ENCODE data around the gene ARHGAP26. TPM values are rescaled to one million over a fixed set of nuclear protein-coding genes. Genes with fewer than 3 reads are reported as not detected.

The ARHGAP26 gene
- total and polyA plus RNA-seq, 7 experiments from 2014 or later = 10.5 to 123 (median 22.7) TPM

- no peak for ATAC-seq
These were observed 63.6 kb downstream of the ARHGAP26 start for GRCh38 chr5:142833517-142834449.

GRCh38 chr5:142834504-142834903 is 64.3 kb downstream of the ARHGAP26 start:
- Histone ChIP-seq H3K27me3 (ENCODE audit: control insufficient read depth in 2 of 2, insufficient read depth in 2 of 2, low read length in 2 of 2) (no peaks in the 10 kb centered on the region), H3K9me3 (ENCODE audit: control insufficient read depth in 2 of 3, low read length in 3 of 3) (no peaks in the 10 kb centered on the region), H3K36me3 (ENCODE audit: control insufficient read depth in 2 of 3, insufficient read depth in 3 of 3, low read length in 3 of 3) (no peaks in the 10 kb centered on the region), H3K27ac (ENCODE audit: low read depth, low read length) (no peak overlapping the region), H3K4me1 (ENCODE audit: control insufficient read depth in 2 of 2, insufficient read depth in 2 of 2, low read length in 2 of 2) (peaks cover 0 to 8% of the 10 kb centered on the region in 2 donors), H3K4me3 (ENCODE audit: low read length) (no peak overlapping the region)
- Mint-ChIP-seq H3K9me3 (no peaks in the 10 kb centered on the region), H3K36me3 (peaks cover 0 to 7% (median 0%) of the 10 kb centered on the region in 5 donors), H3K4me1 (peaks cover 0 to 55% (median 35%) of the 10 kb centered on the region in 7 donors), H3K27ac (no peak overlapping the region), H3K27me3 (no peaks in the 10 kb centered on the region), H3K4me3 (no peak overlapping the region)
- POLR2A ChIA-PET = no interaction called here
- CTCF ChIA-PET = no interaction called here
- DNase-seq (no peak), ATAC-seq (no peak)
- intact Hi-C loops (cut with micrococcal nuclease) = no loop called here

More at GRCh38 chr5:142833517-142834449, 63.6 kb downstream of the ARHGAP26 start:
- H3K4me1 Mint-ChIP-seq = peaks cover 6 to 62% (median 42%) of the 10 kb centered on the region in 7 donors
- no peak overlapping the region for H3K27ac Mint-ChIP-seq
- DNase-seq = no peak
- Histone ChIP-seq H3K4me1 (ENCODE audit: control insufficient read depth in 2 of 2, insufficient read depth in 2 of 2, low read length in 2 of 2) (peaks cover 0 to 8% of the 10 kb centered on the region in 2 donors), H3K4me3 (ENCODE audit: low read length) (no peak overlapping the region), H3K36me3 (ENCODE audit: control insufficient read depth in 2 of 3, insufficient read depth in 3 of 3, low read length in 3 of 3) (no peaks in the 10 kb centered on the region), H3K9me3 (ENCODE audit: control insufficient read depth in 2 of 3, low read length in 3 of 3) (no peaks in the 10 kb centered on the region), H3K27me3 (ENCODE audit: control insufficient read depth in 2 of 2, insufficient read depth in 2 of 2, low read length in 2 of 2) (no peaks in the 10 kb centered on the region), H3K27ac (ENCODE audit: low read depth, low read length) (no peak overlapping the region)
- no peak overlapping the region for H3K4me3 Mint-ChIP-seq
- H3K27me3 Mint-ChIP-seq = no peaks in the 10 kb centered on the region
- ChIA-PET POLR2A (no interaction called here), CTCF (no interaction called here)
- intact Hi-C loops (cut with micrococcal nuclease) = no loop called here
- no peaks in the 10 kb centered on the region for H3K9me3 Mint-ChIP-seq
- H3K36me3 Mint-ChIP-seq = peaks cover 0 to 7% (median 0%) of the 10 kb centered on the region in 5 donors

GRCh38 chr5:142835540-142835939 is 65.4 kb downstream of the ARHGAP26 start:
- no peak overlapping the region for H3K4me3 Mint-ChIP-seq
- no peak overlapping the region for H3K27ac Mint-ChIP-seq
- H3K27ac ChIP-seq (ENCODE audit: low read depth, low read length) = no peak overlapping the region
- no peaks in the 10 kb centered on the region for H3K9me3 ChIP-seq (ENCODE audit: control insufficient read depth in 2 of 3, low read length in 3 of 3)
- ChIA-PET CTCF (interaction anchor here (1.1 kb wide), 1 partner anchor 13 kb away, joined by 3 read pairs; no protein-coding TSS in a partner anchor), POLR2A (no interaction called here)
- peaks cover 0 to 48% (median 32%) of the 10 kb centered on the region in 7 donors for H3K4me1 Mint-ChIP-seq
- H3K27me3 ChIP-seq (ENCODE audit: control insufficient read depth in 2 of 2, insufficient read depth in 2 of 2, low read length in 2 of 2) = no peaks in the 10 kb centered on the region
- H3K36me3 ChIP-seq (ENCODE audit: control insufficient read depth in 2 of 3, insufficient read depth in 3 of 3, low read length in 3 of 3) = no peaks in the 10 kb centered on the region
- intact Hi-C loops (cut with micrococcal nuclease) = no loop called here
- H3K4me1 ChIP-seq (ENCODE audit: control insufficient read depth in 2 of 2, insufficient read depth in 2 of 2, low read length in 2 of 2) = peaks cover 0 to 8% of the 10 kb centered on the region in 2 donors
- no peaks in the 10 kb centered on the region for H3K27me3 Mint-ChIP-seq
- H3K4me3 ChIP-seq (ENCODE audit: low read length) = no peak overlapping the region
- ATAC-seq (no peak), DNase-seq (no peak)
- no peaks in the 10 kb centered on the region for H3K9me3 Mint-ChIP-seq
- H3K36me3 Mint-ChIP-seq = peaks cover 0 to 7% (median 0%) of the 10 kb centered on the region in 5 donors

- Histone ChIP-seq H3K27ac (ENCODE audit: low read depth, low read length) (no peak overlapping the region), H3K27me3 (ENCODE audit: control insufficient read depth in 2 of 2, insufficient read depth in 2 of 2, low read length in 2 of 2) (no peaks in the 10 kb centered on the region), H3K4me1 (ENCODE audit: control insufficient read depth in 2 of 2, insufficient read depth in 2 of 2, low read length in 2 of 2) (peaks cover 0 to 8% of the 10 kb centered on the region in 2 donors), H3K36me3 (ENCODE audit: control insufficient read depth in 2 of 3, insufficient read depth in 3 of 3, low read length in 3 of 3) (no peaks in the 10 kb centered on the region), H3K9me3 (ENCODE audit: control insufficient read depth in 2 of 3, low read length in 3 of 3) (no peaks in the 10 kb centered on the region), H3K4me3 (ENCODE audit: low read length) (no peak overlapping the region)
- H3K27ac Mint-ChIP-seq = no peak overlapping the region
- ChIA-PET POLR2A (no interaction called here), CTCF (interaction anchor here (1.1 kb wide), 1 partner anchor 14 kb away, joined by 3 read pairs; no protein-coding TSS in a partner anchor)
- H3K4me1 Mint-ChIP-seq = peaks cover 0 to 49% (median 30%) of the 10 kb centered on the region in 7 donors
- intact Hi-C loops (cut with micrococcal nuclease) = no loop called here
- peaks cover 0 to 7% (median 0%) of the 10 kb centered on the region in 5 donors for H3K36me3 Mint-ChIP-seq
- no peaks in the 10 kb centered on the region for H3K9me3 Mint-ChIP-seq
- H3K4me3 Mint-ChIP-seq = no peak overlapping the region
- no peak for ATAC-seq
- H3K27me3 Mint-ChIP-seq = peaks cover 0 to 2% (median 0%) of the 10 kb centered on the region in 5 donors
- DNase-seq = no peak
These were observed 65.9 kb downstream of the ARHGAP26 start for GRCh38 chr5:142836048-142836447.

GRCh38 chr5:142837081-142837725 is 67.0 kb downstream of the ARHGAP26 start:
- no peak overlapping the region for H3K27ac ChIP-seq (ENCODE audit: low read depth, low read length)

GRCh38 chr5:142838845-142839244 is 68.7 kb downstream of the ARHGAP26 start:
- no peak overlapping the region for H3K4me3 Mint-ChIP-seq
- ATAC-seq (no peak), DNase-seq (no peak)
- CTCF ChIA-PET = no interaction called here
- POLR2A ChIA-PET = no interaction called here
- Histone ChIP-seq H3K36me3 (ENCODE audit: control insufficient read depth in 2 of 3, insufficient read depth in 3 of 3, low read length in 3 of 3) (no peaks in the 10 kb centered on the region), H3K4me3 (ENCODE audit: low read length) (no peak overlapping the region), H3K4me1 (ENCODE audit: control insufficient read depth in 2 of 2, insufficient read depth in 2 of 2, low read length in 2 of 2) (peaks cover 0 to 8% of the 10 kb centered on the region in 2 donors), H3K27ac (ENCODE audit: low read depth, low read length) (no peak overlapping the region), H3K27me3 (ENCODE audit: control insufficient read depth in 2 of 2, insufficient read depth in 2 of 2, low read length in 2 of 2) (no peaks in the 10 kb centered on the region), H3K9me3 (ENCODE audit: control insufficient read depth in 2 of 3, low read length in 3 of 3) (no peaks in the 10 kb centered on the region)
- peaks cover 0 to 5% (median 0%) of the 10 kb centered on the region in 5 donors for H3K36me3 Mint-ChIP-seq
- H3K27me3 Mint-ChIP-seq = peaks cover 0 to 2% (median 0%) of the 10 kb centered on the region in 5 donors
- intact Hi-C loops (cut with micrococcal nuclease) = no loop called here
- no peaks in the 10 kb centered on the region for H3K9me3 Mint-ChIP-seq
- H3K4me1 Mint-ChIP-seq = peaks cover 6 to 52% (median 33%) of the 10 kb centered on the region in 7 donors
- no peak overlapping the region for H3K27ac Mint-ChIP-seq

More at GRCh38 chr5:142837081-142837725, 67.0 kb downstream of the ARHGAP26 start:
- H3K36me3 ChIP-seq (ENCODE audit: control insufficient read depth in 2 of 3, insufficient read depth in 3 of 3, low read length in 3 of 3) = no peaks in the 10 kb centered on the region
- peaks cover 0 to 7% (median 3%) of the 10 kb centered on the region in 5 donors for H3K36me3 Mint-ChIP-seq
- H3K4me3 Mint-ChIP-seq = no peak overlapping the region
- no peaks in the 10 kb centered on the region for H3K27me3 ChIP-seq (ENCODE audit: control insufficient read depth in 2 of 2, insufficient read depth in 2 of 2, low read length in 2 of 2)
- H3K27me3 Mint-ChIP-seq = peaks cover 0 to 2% (median 0%) of the 10 kb centered on the region in 5 donors
- DNase-seq (no peak), ATAC-seq (peak; percentile 83)
- H3K4me3 ChIP-seq (ENCODE audit: low read length) = no peak overlapping the region
- H3K27ac Mint-ChIP-seq = no peak overlapping the region
- H3K9me3 Mint-ChIP-seq = no peaks in the 10 kb centered on the region
- H3K4me1 Mint-ChIP-seq = peaks cover 0 to 45% (median 25%) of the 10 kb centered on the region in 7 donors
- ChIA-PET POLR2A (no interaction called here), CTCF (interaction anchor here (1.3 kb wide), 1 partner anchor 30 kb away, joined by 3 read pairs; no protein-coding TSS in a partner anchor)
- peaks cover 0 to 8% of the 10 kb centered on the region in 2 donors for H3K4me1 ChIP-seq (ENCODE audit: control insufficient read depth in 2 of 2, insufficient read depth in 2 of 2, low read length in 2 of 2)
- intact Hi-C loops (cut with micrococcal nuclease) = no loop called here
- no peaks in the 10 kb centered on the region for H3K9me3 ChIP-seq (ENCODE audit: control insufficient read depth in 2 of 3, low read length in 3 of 3)

All from naive thymus-derived CD4-positive, alpha-beta T cell (primary cell).